H1 (cell line): ENCODE results near the gene SLC17A1. TPM values are rescaled to one million over a fixed set of nuclear protein-coding genes. Genes with fewer than 3 reads are reported as not detected.

Experiments
- GABPA ChIP-seq: IDR thresholded peaks from 2 replicates; pipeline ENCODE4 v1.6.1; 2011; ENCODE audit warnings: mild to moderate bottlenecking, low read length, moderate library complexity, borderline replicate concordance; ENCODE audit not compliant: insufficient read depth
- MAFK ChIP-seq: IDR thresholded peaks from 2 replicates; pipeline ENCODE4 v1.6.1; 2012; ENCODE audit warnings: low read depth, mild to moderate bottlenecking, improper control_type of control experiment, low read length
- PHF8 ChIP-seq: fragments of 200-600 bp; sonication (generic); conservative IDR thresholded peaks from 2 replicates; pipeline ENCODE4 v1.7.1; 2012; ENCODE audit warnings: low read depth, mild to moderate bottlenecking, inconsistent platforms, low read length, moderate library complexity
- TAF7 ChIP-seq: optimal IDR thresholded peaks from 2 replicates; pipeline ENCODE3; 2011; ENCODE audit warnings: low read depth, mild to moderate bottlenecking, inconsistent platforms, low read length, moderate library complexity, borderline replicate concordance
- polyA plus RNA-seq, 7 experiments: library from polyadenylated mRNA; depleted of rRNA in 3 of 7; stranded (reverse) in 5 of 7; unstranded in 2 of 7; fragments of >200 nt in 5 of 7; fragments of 200-250 nt in 2 of 7; gene quantifications; 1 replicate in 5 of 7; 2 replicates in 1 of 7; 4 replicates in 1 of 7; pipeline versions ENCODE4 v1.2.1 to v1.2.3, GENCODE V29; 2011 to 2013; ENCODE audit warnings: missing spikeins in 2 of 7, mixed read lengths in 2 of 7
- total RNA-seq: library from RNA; stranded (reverse); fragmentation: NEBNext Ultra II Directional; extraction: Animal tissue kit (Norgen Biotek cat#: 25700); gene quantifications from 2 replicates; pipeline ENCODE4 v1.2.1, GENCODE V29; 2021

The SLC17A1 gene
- total and polyA plus RNA-seq, 2 of the 8 experiments (the other 6 are each of a cell fraction or from before 2014, with no cell fraction given) = not detected

DNA sequence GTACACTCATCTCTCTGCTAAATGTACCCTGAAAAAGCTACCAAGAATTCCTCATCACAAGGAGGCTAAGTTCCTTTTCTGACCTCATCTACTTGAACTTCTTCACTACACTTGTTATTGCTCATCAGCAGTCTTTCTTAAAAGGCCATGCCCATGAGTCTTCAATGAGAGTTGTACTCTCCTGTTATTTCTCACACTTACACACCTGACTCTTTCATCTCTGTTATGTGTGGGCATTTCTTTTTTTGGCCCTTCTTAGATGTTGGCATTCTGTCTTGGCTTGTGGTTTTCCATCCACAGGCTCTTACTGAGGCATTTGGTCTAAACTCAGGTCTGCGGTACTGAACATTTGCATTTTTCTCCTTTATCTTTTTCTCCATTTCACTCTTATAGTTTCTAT, 10.7 kb upstream of the SLC17A1 start (continued):
- TF ChIP-seq TAF7 = no peak
- no peak for TF ChIP-seq GABPA
- no peak for TF ChIP-seq PHF8
- no peak for TF ChIP-seq MAFK
- TF ChIP-seq, all 59 proteins: peak for 0
